CD4-positive, alpha-beta T cell treated with Interleukin-2 at 100 ng/mL for 4 hours (primary cell): ENCODE results near the gene ZNF672.
"Not testable (repeated sequence)": the region's sequence is repeated elsewhere in the genome, so short reads cannot be mapped to it uniquely, and the experiment has no call there.

Experiments
- DNase-seq: peaks from one replicate; pipeline ENCODE4 v3.0.0-alpha.2; 2020; ENCODE audit warnings: low spot score

ZNF672 gene

DNA sequence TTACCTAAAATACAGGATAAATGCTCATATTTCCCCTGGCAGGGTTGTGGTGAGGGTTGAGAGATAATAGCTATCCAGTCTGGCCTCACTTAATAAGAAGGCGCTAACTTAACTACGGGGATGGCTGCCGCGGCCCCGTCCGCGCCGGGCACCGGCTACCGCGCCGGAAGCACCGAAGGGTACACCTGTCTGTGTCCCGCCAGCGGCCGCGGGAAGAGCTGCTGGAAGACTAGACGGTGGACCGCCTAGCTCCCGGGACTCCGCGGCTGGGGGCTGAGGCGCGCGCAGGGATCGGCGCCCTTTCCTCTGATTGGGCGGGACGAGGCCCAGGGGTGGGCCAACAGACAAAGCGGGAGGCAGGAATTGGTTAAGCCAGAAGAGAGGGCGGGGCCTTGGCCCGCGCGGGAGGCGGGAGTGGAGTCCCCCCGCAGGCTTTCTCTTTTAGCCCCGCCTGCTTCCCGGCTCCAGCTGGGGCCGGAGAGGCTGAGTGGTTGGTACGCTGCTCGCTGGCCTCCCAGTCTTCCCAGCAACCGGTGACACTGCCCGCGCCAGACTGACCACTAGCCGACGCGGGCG, at the start of gene ZNF672:
Gene ZNF672, plus strand, starts transcription at position 444 of the 576 bp plus-strand sequence. CDS start 9,051 bp downstream, outside the sequence.
- peak; percentile 93 for DNase-seq

DNA sequence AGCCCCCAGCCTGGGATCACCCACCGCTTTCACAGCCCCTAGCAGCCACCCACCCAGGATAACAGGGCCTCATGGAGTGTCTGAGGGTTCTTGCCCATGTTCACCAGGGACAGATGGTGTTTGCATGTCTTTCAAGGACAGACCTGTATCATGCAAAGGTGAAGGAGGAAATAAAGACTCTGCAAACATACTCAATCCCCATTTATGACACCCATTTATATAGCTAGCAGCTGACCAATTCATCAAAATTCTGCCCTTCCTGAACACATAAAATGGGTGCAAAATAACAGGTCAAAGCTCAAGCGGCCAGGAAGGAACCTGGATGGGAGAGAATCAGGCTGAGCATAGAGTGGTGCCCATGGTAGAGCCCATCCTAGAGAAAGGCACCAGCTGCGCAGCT, 49.7 kb upstream of the ZNF672 start:
- no peak for DNase-seq

DNA sequence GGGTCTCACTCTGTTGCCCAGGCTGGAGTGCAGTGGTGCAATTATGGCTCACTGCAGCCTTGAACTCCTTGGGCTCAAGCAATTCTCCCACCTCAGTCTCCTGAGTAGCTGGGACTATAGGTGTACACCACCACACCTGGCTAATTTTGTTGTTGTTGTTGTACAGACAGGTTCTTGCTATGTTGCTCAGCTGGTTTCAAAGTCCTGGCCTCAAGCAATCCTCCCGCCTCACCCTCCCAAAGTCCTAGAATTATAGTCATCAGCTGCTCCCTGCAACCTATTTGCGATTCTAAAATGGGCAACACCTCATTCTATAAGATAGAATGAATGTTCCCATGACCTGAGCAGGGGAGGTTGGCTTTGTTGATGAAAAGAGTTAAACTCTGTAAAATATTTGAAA, 48.7 kb upstream of the ZNF672 start:
- DNase-seq = not testable (repeated sequence)

DNA sequence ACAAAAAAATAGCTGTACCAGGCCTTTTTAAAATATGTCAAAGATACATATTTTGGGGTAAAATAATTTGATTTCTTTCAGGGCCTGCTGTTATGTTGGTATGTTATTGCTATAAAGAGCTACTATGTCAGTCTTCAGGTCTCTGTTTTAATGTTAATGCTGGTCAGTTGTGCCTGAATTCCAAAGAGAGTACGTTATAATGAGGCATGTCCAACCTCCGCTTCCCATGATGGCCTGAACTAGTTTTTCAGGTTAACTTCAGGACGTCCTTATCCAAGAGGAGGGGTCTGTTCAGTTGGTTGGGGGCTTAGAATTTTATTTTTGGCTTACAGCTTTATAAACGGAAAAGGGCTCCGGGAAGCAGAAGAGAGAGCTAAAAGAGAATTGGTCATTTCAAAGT, 47.6 kb upstream of the ZNF672 start:
- DNase-seq = no peak

DNA sequence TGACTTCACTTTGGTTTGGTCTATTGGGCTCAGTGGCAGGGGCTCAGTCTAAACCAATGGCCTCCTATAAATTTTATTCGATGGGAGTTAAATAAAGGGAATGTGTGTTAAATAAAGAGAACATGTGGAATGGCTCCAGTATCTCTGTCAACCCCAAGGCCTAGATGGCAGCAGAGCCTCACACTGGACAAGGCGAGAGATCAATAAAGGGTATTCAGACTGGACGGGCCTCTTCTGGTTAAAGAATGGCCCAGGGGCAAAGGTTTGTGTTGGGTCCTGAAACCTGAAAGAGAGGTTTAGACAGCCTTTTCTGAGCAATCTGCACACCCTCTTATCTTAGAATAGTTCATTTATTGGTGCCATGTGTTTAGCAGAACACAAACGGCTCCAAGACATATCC, 47.0 kb upstream of the ZNF672 start:
- no peak for DNase-seq

DNA sequence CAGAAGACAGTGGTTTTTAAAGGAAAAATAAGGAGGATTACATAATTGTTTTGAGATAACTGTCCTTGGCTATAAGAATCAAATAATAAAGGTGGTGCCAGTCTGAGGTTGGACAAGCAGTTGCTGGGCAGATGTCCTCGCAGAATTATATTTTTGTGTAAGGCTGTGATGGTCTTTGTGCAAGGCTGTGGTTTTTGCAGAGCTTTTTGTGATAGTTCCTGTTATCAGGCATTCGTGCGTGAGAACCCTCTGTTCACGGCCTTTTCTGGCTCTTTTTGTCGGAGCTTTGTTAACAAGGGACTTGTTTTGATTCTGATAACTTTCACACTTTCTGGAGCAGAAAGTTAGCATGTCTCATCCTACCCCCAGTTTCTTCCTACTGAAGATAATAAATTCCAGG, 45.7 kb upstream of the ZNF672 start:
- no peak for DNase-seq

DNA sequence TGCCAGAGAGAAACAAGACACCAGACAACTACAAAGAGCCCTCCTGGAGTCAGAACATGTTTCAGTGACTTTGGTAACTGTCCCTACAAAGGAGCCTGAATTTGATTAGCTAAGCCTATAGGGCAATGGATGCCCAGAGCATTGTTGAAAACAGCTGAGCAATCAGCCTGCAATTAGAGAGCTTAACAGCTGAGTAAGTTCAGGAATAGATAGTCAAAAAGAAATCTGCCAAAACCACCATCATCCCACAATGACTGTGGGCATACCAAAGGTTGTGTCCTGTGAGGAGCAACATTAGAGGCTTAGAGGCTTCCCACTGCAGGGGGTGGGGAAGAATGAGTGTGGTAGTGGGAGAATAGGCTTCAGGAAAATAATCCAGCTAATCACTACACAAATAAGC, 44.4 kb upstream of the ZNF672 start:
- DNase-seq = no peak

DNA sequence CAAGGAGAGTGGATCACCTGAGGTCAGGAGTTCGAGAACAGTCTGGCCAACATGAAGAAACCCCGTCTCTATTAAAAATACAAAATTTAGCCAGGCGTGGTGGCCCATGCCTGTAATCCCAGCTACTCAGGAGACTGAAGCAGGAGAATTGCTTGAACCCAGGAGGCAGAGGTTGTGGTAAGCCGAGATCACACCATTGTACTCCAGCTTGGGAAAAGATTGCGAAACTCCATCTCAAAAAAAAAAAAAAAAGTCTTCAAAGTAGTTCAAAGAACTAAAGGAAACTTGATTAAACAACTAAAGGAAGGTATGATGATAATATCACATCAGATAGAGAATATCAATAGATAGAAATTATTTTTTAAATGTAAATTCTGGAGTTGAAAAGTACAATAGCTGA, 43.4 kb upstream of the ZNF672 start:
- DNase-seq = not testable (repeated sequence)

DNA sequence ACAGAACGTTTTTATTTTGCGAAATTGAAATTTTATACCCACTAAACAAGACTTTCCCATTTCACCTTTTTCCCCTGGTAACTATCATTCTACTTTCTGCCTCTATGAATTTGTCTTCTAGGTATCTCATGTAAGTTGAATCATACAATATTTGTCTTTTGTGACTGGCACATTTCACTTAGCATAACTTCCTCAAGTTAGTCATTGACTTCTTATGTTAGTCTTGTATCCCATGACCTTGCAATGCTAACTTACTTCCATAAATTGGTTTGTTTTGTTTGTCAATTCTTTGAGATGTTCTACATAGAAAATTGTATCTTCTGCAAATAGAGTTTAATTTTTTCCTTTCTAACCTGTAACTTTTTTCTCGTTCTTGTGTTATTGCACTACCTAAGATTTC, 39.2 kb upstream of the ZNF672 start:
- DNase-seq = no peak

DNA sequence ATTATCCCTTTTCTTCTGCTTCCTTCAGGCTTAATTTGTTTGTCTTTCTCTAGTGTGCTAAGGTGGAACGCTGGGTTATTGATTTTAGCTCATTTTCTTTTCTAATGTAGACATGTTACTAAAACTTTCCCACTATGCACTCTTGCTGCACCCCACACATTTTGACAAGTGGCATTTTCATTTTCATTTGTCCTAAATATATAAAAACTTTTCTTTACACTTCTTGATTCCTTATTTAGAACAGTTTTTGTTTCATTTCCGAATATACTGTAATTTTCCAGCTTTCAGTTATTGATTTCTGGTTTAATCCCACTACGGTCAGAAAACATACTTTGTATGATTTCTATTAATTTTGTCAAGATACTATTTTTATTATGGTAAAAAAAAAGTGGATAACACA, 37.6 kb upstream of the ZNF672 start:
- DNase-seq = no peak

DNA sequence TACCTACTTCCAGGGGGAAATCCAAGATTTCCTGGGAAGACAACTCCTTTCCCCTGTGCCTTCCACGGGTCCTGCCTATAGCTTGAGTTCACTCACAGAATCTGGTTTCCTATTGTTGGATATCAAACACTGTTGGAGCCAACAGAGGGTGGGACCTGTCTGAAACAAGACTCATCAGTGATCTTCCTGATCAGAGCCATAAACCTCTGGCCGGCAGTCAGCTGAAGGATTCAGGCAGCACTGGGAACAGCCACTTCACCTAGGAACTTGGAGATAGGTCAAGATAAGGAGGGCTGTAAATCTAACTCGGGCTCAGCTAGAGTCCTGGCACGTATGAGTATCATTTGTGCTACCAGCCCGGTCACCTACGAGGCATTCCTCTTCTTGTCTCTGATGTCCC, 35.6 kb upstream of the ZNF672 start:
- no peak for DNase-seq

DNA sequence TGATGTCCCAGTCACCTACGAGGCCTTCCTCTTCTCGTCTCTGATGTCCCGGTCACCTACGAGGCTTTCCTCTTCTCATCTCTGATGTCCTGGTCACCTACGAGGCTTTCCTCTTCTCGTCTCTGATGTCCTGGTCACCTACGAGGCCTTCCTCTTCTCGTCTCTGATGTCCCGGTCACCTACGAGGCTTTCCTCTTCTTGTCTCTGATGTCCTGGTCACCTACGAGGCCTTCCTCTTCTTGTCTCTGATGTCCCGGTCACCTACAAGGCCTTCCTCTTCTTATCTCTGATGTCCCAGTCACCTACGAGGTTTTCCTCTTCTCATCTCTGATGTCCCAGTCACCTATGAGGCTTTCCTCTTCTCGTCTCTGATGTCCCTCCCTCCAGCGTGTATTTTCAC, 34.5 kb upstream of the ZNF672 start:
- not testable (repeated sequence) for DNase-seq

DNA sequence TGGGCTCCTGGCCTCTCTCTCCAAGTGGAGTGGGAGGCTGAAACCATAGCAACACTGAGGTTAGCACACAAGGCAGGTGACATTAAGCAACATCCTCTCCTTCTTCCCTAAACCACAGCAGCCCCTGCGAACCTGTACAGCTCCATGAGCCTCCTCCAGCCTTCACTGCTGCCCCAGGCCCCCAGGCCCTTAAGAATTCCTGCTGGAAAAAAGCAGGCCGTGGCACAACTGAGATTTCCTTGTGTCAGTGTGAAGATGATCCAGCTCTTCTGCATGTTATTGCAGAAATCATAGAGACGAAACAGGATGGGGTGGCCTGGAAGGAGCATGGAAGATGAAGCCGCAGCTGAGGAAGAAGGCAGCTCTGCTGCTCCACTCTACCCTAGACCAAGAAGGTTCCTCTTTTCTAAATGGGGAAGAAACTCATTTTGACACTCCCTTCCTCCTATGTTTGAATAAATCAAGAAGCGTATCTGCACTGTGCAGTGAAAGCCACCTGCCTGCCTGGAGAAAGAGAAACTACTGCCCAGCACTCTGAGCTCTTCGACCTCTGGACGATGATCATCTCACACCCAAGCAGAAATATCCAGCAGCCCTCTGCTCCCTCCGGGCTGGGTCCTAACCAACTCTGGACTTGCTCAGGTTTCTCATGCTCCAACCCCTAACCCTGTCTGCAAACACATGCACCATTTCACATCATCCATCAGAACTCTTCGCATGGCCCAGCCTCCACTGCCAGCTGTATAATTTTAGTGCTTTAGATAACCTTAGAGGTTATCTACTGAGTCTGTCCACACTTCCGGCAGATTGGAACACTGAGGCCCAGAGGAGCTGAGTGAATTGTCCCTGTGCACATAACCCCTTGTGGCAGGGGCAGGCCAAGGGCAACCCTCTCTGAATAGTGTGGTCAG, 33.0 kb upstream of the ZNF672 start:
- DNase-seq = no peak

DNA sequence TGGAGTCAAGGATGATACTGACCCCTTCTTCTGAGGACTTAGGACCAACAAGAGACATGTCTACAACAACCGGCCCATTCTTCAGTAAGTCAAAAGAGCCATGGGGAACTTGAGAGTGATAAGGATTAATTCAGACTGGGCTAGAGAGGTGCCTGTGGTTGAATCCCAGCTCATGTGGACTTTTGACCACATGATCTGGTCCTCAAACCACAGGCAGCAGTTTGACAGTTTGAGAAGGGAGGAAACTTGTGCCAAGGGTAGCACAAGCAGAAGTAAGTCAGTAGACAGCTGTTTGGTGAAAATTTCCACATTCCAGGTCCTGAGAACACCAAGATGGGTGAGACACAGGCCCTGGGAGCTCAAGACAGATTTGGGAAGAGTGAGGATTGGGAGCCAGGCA, 32.1 kb upstream of the ZNF672 start:
- DNase-seq = no peak

DNA sequence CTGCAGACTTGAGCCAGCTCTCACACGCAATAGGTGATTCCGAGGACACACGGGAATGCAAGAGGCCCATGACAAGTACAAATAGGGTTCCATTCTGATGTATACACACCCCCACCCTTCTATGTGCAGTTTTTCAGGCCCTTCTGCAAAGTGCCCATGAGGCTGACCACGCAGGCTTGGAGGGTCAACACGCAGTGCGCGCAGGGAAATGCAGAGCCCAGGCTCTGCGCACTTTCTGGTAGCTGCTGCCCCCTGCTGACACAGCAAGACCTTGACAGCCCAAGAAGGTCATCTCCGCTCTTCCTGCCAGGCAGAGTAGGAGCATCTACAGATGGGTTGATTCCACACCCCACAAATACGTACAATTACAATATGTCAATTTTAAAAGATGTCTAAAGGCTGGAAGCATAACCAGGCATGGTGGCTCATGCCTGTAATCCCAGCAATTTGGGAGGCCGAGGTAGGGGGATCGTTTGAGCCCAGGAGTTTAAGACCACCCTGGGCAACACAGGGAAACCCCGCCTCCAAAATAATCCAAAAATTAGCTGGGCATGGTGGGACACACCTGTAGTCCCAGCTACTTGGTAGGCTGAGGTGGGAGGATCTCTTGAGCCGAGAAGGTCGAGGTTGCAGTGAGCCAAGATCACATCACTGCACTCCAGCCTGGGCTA, 30.8 kb upstream of the ZNF672 start:
- DNase-seq = peak; percentile 41

DNA sequence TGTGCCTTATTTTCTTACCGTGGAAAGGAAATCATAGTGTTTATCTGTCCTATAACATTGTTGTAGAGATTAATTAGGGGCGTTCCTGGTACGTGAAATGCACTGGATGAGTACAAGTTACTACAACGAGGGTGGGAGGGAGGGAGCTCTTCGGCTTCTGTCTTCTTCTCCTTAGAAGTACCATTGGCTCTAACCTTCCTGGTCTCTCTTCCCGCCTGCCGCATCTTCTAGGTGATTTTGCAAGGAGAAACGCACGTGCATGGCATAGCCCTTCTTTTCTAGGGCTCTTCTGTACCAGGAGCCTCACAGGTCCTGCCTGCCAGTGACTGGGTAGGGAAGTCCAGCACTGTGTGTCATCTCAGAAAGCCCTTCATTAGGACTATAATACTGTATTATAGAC, 29.1 kb upstream of the ZNF672 start:
- no peak for DNase-seq

DNA sequence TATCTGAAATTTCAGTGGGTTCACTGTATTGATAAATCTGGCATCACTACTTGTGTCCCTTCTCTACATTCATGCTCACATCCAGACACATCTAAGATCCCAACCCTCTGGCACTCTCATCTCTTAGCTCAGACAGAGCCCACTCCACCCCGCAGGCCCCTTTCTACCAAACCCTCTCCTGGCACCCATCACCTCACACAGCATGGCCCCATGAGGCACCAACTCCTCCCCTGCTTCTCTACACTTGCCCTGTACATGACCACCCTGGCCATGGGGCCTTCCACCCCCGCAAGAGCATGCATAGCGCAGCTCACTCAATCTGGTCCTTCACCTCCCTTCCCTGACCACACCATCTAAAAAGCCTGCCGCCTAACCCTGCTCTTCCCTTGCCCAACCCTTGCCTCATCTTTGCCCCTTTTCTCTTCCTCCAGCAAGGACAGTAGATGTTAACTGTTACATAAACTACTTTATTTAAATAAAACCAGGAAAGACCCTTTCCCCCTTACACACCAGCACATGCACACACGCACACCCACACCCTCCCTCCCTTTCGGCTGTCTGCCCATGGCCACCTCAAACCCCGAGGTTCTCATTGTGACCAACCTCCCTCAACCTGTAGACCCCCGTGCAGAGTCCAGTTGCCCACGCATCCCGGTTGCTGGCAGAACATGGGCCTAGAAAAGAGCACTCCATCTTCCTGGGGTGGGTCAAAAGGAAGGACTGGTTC, 27.9 kb upstream of the ZNF672 start:
- no peak for DNase-seq

DNA sequence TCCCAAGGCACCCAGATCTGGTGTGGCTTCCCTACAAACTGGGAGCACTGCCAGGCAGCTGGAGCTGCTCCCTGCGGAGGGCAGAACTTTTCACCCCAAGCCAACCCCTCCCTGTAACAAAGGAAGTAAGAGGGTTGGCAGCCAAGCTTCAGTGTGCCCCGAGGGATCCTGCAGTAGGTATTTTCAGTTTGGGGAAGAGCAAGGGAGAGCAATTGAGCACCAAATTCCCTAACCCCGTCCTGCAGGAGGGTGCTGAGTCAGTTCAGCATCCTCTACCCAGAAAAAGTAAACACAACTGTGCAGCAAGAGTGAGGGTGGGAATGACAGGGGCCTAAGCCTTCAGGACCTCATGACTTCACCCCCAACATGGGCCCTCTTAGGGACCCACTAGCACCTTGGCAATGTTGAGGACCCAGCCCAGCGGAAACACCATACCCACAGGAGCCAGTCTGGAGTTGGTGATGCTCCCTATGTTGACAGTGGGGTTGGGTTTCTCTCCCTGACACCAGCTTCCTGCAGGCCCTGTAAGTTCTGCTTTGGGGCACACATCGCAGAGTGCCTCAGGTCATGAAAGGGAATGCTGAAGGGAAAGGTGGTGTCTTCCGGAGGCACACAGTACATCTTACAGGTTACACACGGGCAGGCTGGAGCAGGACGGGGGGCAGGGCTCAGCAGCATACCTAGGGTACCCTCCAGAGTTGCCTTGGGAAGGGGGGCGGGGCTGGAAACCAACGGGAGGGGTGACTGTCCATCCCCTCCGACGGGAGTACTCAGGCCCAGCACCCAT, 27.1 kb upstream of the ZNF672 start:
- no peak for DNase-seq

DNA sequence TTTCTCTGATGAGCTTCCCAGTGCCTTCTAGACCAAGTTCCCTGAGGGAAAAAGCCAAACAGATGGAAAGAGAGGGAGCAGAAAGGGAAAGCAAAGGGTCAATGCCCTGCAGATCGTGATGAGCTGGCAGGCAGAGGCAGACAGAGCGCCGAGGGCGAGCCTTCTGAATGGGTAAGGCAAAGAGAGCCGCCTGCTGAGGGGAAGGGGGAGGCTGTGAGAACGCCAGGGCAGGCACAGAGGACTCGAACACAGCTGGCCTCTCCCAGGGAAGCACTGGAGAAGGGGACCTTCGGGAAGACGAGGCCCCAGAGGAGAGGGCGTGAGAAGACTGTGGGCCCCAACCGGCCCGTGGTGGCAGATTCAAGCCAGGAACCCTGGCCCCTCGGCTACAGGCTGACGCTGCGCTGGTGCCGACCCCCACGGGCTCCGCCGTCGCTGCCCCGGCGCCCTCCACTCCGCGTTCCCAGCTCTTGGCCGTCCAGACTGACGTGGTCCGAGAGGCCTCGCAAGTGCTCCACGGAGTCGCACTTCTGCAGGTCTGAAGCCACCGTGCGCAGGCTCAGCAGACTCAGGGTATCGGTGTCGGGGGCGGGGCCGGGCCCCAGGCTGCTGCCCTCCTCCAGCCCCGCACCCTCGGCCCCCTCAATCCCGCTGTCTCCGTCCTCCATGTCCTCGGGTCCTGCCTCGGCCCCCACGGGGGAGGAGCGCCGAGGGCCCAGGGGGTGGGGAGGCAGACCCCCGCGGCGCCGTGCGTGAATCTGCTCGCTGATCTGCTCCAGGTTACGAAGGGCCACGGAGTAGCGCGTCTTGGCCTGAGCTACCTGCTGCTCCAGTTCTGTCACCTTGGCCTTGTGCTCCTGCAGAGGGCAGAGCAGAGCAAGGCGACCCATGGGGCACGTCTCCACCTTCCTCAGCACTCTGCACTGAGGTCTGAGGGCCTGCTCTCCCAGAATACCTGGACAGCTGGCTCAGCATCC, 26.2 kb upstream of the ZNF672 start:
- DNase-seq = no peak

DNA sequence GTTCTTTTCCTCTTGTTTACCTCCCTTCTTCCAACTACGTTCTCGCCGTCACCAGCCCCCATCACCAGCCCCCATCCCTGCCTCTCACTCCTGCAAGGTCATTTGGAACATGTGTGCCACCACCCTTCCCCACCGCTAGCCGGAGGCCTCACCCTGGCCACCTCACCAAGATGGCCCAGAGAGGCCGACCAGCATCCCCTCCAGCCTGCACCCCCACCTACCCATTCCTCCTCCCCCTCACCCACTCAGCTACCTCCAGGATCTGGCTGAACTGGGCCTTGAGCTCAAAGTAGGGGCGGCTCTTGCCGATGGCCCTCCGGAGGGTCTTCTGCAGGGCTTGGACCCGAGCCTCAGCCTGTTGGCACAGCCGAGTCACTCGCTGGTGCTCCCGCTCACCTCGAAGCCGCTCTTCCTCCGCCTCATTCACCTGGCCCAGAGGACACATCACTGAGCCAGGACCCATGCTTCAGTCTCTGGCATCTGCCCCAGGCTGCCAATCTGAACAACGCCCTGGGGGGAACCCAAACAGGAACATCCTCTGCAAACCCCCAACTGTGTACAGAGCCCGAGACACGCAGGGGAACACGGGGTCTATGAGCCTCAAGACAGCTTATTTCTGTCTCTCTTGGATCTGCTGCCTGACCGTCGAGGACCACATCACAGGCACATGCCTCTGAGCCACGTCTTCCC, 25.1 kb upstream of the ZNF672 start:
- DNase-seq = no peak
